Smooth muscle cell (in vitro differentiated cells): ENCODE data around the gene NLRC5. TPM values are rescaled to one million over a fixed set of nuclear protein-coding genes. Genes with fewer than 3 reads are reported as not detected.

Experiments used
- DNase-seq: peaks from one replicate; lab custom pipeline; 2025; ENCODE audit not compliant: unreplicated experiment; lab: John Stamatoyannopoulos, UW
- H2AFZ ChIP-seq: fragments of 200-600 bp; sonication (generic); 2 replicates; pipeline ENCODE4 v1.6.0; 2016; ENCODE audit warnings: antibody characterized with exemption, low read depth, mild to moderate bottlenecking
- H3F3A ChIP-seq: fragments of 200-600 bp; sonication (generic); 2 replicates; pipeline ENCODE4 v1.6.0; 2017; ENCODE audit warnings: antibody characterized with exemption, low read depth
- H3K27ac ChIP-seq: fragments of 200-600 bp; sonication (generic); 2 replicates; pipeline ENCODE4 v1.5.1; 2016; ENCODE audit warnings: low read depth, mild to moderate bottlenecking
- H3K27me3 ChIP-seq: fragments of 200-600 bp; sonication (generic); 2 replicates; pipeline ENCODE4 v1.6.1; 2016; ENCODE audit warnings: low read depth, mild to moderate bottlenecking
- H3K36me3 ChIP-seq: fragments of 200-600 bp; sonication (generic); 2 replicates; pipeline ENCODE4 v1.5.1; 2016; ENCODE audit warnings: low read depth
- H3K4me1 ChIP-seq: fragments of 200-600 bp; sonication (generic); 2 replicates; pipeline ENCODE4 v1.5.1; 2016; ENCODE audit warnings: low read depth
- H3K4me2 ChIP-seq: fragments of 200-600 bp; sonication (generic); 2 replicates; pipeline ENCODE4 v1.6.0; 2016; ENCODE audit warnings: mild to moderate bottlenecking
- H3K4me3 ChIP-seq: fragments of 200-600 bp; sonication (generic); 2 replicates; pipeline ENCODE4 v1.5.1; 2016; ENCODE audit warnings: mild to moderate bottlenecking
- H3K79me2 ChIP-seq: fragments of 200-600 bp; sonication (generic); 2 replicates; pipeline ENCODE4 v1.6.0; 2016; ENCODE audit warnings: low read depth, mild to moderate bottlenecking
- H3K9ac ChIP-seq: fragments of 200-600 bp; sonication (generic); 2 replicates; pipeline ENCODE4 v1.6.0; 2016; ENCODE audit warnings: low read depth
- H3K9me3 ChIP-seq: fragments of 200-600 bp; sonication (generic); replicated peaks from 2 replicates; pipeline ENCODE4 v1.5.1; 2016; ENCODE audit warnings: low read depth
- H4K20me1 ChIP-seq: fragments of 200-600 bp; sonication (generic); 2 replicates; pipeline ENCODE4 v1.6.0; 2016; ENCODE audit warnings: low read depth
- CTCF ChIP-seq: fragments of 200-600 bp; sonication (generic); IDR thresholded peaks from 2 replicates; pipeline ENCODE4 v1.5.1; 2017; ENCODE audit warnings: borderline replicate concordance, mild to moderate bottlenecking, antibody characterized with exemption; ENCODE audit not compliant: insufficient read depth, poor library complexity, severe bottlenecking
- WGBS: methylation state at CpG from one replicate; pipeline ENCODE4 v1.1.7; 2016; ENCODE audit warnings: low lambda C conversion rate; 5-methylcytosine and 5-hydroxymethylcytosine counted together
- polyA plus RNA-seq: library from polyadenylated mRNA; unstranded; fragments of >200 nt; fragmentation: Nextera tagmentation; extraction: Ambion mirVana; gene quantifications from 2 replicates; pipeline ENCODE4 v1.2.1, GENCODE V29; 2016
- total RNA-seq: library from RNA; depleted of rRNA; stranded (reverse); fragments of >200 nt; gene quantifications from 2 replicates; pipeline ENCODE4 v1.2.3, GENCODE V29; 2014

The NLRC5 gene
- total and polyA plus RNA-seq, 2 experiments from 2014 or later, result 4.2 to 21.4 TPM

GRCh38 chr16:56994311-56994710 lies 5.0 kb downstream of the NLRC5 start:
- no peak for DNase-seq
- Histone ChIP-seq H3K27me3 (peaks cover 7% of the 10 kb centered on the region), H3K27ac (no peak overlapping the region), H3K4me2 (no peak overlapping the region), H3K9me3 (no peaks in the 10 kb centered on the region), H3K9ac (no peak overlapping the region), H3K36me3 (no peaks in the 10 kb centered on the region), H3K4me3 (no peak overlapping the region), H3F3A (no peaks in the 10 kb centered on the region), H3K79me2 (no peaks in the 10 kb centered on the region), H2AFZ (no peak overlapping the region), H3K4me1 (no peaks in the 10 kb centered on the region), H4K20me1 (no peaks in the 10 kb centered on the region)
- no peak for TF ChIP-seq CTCF
- 82% methylated on average over 5 of the region's 5 CpGs for WGBS

GRCh38 chr16:56995136-56995805 lies 5.9 kb downstream of the NLRC5 start:
- 84% methylated on average over 12 of the region's 12 CpGs for WGBS

GRCh38 chr16:56997264-56997663 lies 7.9 kb downstream of the NLRC5 start:
- Histone ChIP-seq H3K4me1 (no peaks in the 10 kb centered on the region), H3K9me3 (no peaks in the 10 kb centered on the region), H3K9ac (no peak overlapping the region), H2AFZ (no peak overlapping the region), H3K27ac (no peak overlapping the region), H3K36me3 (no peaks in the 10 kb centered on the region), H3K4me3 (no peak overlapping the region), H3K79me2 (no peaks in the 10 kb centered on the region), H3F3A (no peaks in the 10 kb centered on the region), H3K27me3 (no peaks in the 10 kb centered on the region), H3K4me2 (no peak overlapping the region), H4K20me1 (no peaks in the 10 kb centered on the region)
- WGBS, result 96% methylated on average over 5 of the region's 5 CpGs
- no peak for TF ChIP-seq CTCF
- DNase-seq, result no peak

More at GRCh38 chr16:56995136-56995805, 5.9 kb downstream of the NLRC5 start:
- no peak for TF ChIP-seq CTCF
- no peaks in the 10 kb centered on the region for H3K79me2 ChIP-seq
- no peaks in the 10 kb centered on the region for H3F3A ChIP-seq
- no peaks in the 10 kb centered on the region for H3K4me1 ChIP-seq
- H3K9me3 ChIP-seq, result no peaks in the 10 kb centered on the region
- no peak for DNase-seq
- H3K9ac ChIP-seq, result no peak overlapping the region
- H4K20me1 ChIP-seq, result no peaks in the 10 kb centered on the region
- no peak overlapping the region for H3K4me2 ChIP-seq
- no peak overlapping the region for H3K27ac ChIP-seq
- H3K27me3 ChIP-seq, result peaks cover 7% of the 10 kb centered on the region
- H3K4me3 ChIP-seq, result no peak overlapping the region
- H3K36me3 ChIP-seq, result no peaks in the 10 kb centered on the region
- no peak overlapping the region for H2AFZ ChIP-seq

- no peak overlapping the region for H3K27ac ChIP-seq
- no peak overlapping the region for H3K9ac ChIP-seq
- H3K27me3 ChIP-seq, result no peaks in the 10 kb centered on the region
- H2AFZ ChIP-seq, result no peak overlapping the region
- no peak for TF ChIP-seq CTCF
- no peaks in the 10 kb centered on the region for H3F3A ChIP-seq
- H3K9me3 ChIP-seq, result no peaks in the 10 kb centered on the region
- no peaks in the 10 kb centered on the region for H3K79me2 ChIP-seq
- no peaks in the 10 kb centered on the region for H3K4me1 ChIP-seq
- no peaks in the 10 kb centered on the region for H3K36me3 ChIP-seq
- 88% methylated on average over 3 of the region's 3 CpGs for WGBS
- DNase-seq, result no peak
- H3K4me3 ChIP-seq, result no peak overlapping the region
- H4K20me1 ChIP-seq, result no peaks in the 10 kb centered on the region
- no peak overlapping the region for H3K4me2 ChIP-seq
Measured at GRCh38 chr16:56997931-56998330, 8.6 kb downstream of the NLRC5 start.
